ENCODE data around the gene LCN6.

- TF ChIP-seq CTCF (IDR thresholded peaks at IDR 0.05; ENCODE audit: poor library complexity) (no peak), EZH2phosphoT487 (IDR thresholded peaks at IDR 0.05; ENCODE audit: low read depth, severe bottlenecking, unreplicated experiment) (no peak), EZH2 (IDR thresholded peaks at IDR 0.05; ENCODE audit: borderline replicate concordance) (no peak)
These were observed 34.0 kb downstream of the LCN6 start for GRCh38 chr9:136714096-136714892.

Measured in hepatocyte (in vitro differentiated cells).